ENCODE data around the gene LRRC8A.
"Not testable (repeated sequence)": the region's sequence is repeated elsewhere in the genome, so short reads cannot be mapped to it uniquely, and the experiment has no call there.

LRRC8A gene

GRCh38 chr9:128840524-128840923, 41.4 kb upstream of the LRRC8A start:
- Histone ChIP-seq H3K36me3 (peaks cover 6 to 55% (median 12%) of the 10 kb centered on the region in 3 donors), H3K27me3 (no peaks in the 10 kb centered on the region), H3K9me3 (no peaks in the 10 kb centered on the region), H3K4me3 (no peak overlapping the region), H3K27ac (no peak overlapping the region), H3K4me1 (peaks cover 0 to 6% (median 0%) of the 10 kb centered on the region in 4 donors)
- no peak for TF ChIP-seq CTCF (IDR thresholded peaks at IDR 0.05)
- no peak for DNase-seq
- intact Hi-C loops (cut with DNase I; ENCODE audit: low total_unique reads): no loop called here

GRCh38 chr9:128841694-128842492, 40.0 kb upstream of the LRRC8A start:
- no peak overlapping the region for H3K27ac ChIP-seq
- no peak for DNase-seq
- H3K4me1 ChIP-seq: peaks cover 0 to 9% (median 0%) of the 10 kb centered on the region in 4 donors
- no peak overlapping the region for H3K4me3 ChIP-seq
- H3K9me3 ChIP-seq: no peaks in the 10 kb centered on the region
- no peaks in the 10 kb centered on the region for H3K27me3 ChIP-seq
- TF ChIP-seq CTCF (IDR thresholded peaks at IDR 0.05): no peak
- H3K36me3 ChIP-seq: peaks cover 6 to 43% (median 8%) of the 10 kb centered on the region in 3 donors
- intact Hi-C loops (cut with DNase I; ENCODE audit: low total_unique reads): no loop called here

- H3K27ac ChIP-seq; H3K9me3 ChIP-seq; intact Hi-C loops (cut with DNase I; ENCODE audit: low total_unique reads); H3K4me1 ChIP-seq; H3K4me3 ChIP-seq; H3K27me3 ChIP-seq; DNase-seq: not testable (repeated sequence)
- peaks cover 3 to 33% (median 6%) of the 10 kb centered on the region in 3 donors for H3K36me3 ChIP-seq
These were observed 38.8 kb upstream of the LRRC8A start for GRCh38 chr9:128843171-128843570.

GRCh38 chr9:128845186-128845931, 36.6 kb upstream of the LRRC8A start:
- Histone ChIP-seq H3K4me1 (peaks cover 0 to 9% (median 0%) of the 10 kb centered on the region in 4 donors), H3K4me3 (no peak overlapping the region), H3K27ac (no peak overlapping the region), H3K36me3 (peaks cover 3 to 24% (median 6%) of the 10 kb centered on the region in 3 donors), H3K27me3 (no peaks in the 10 kb centered on the region), H3K9me3 (no peaks in the 10 kb centered on the region)
- DNase-seq: no peak
- no peak for TF ChIP-seq CTCF (IDR thresholded peaks at IDR 0.05)
- intact Hi-C loops (cut with DNase I; ENCODE audit: low total_unique reads): loop anchor here (5.0 kb wide), 1 partner anchor 87 kb away; no protein-coding TSS in a partner anchor

GRCh38 chr9:128846680-128847030, 35.3 kb upstream of the LRRC8A start:
- H3K27me3 ChIP-seq: no peaks in the 10 kb centered on the region
- no peak for TF ChIP-seq CTCF (IDR thresholded peaks at IDR 0.05)
- H3K36me3 ChIP-seq: peaks cover 0 to 24% (median 6%) of the 10 kb centered on the region in 3 donors
- no peak for DNase-seq
- no peaks in the 10 kb centered on the region for H3K9me3 ChIP-seq
- H3K27ac ChIP-seq: no peak overlapping the region
- no peak overlapping the region for H3K4me3 ChIP-seq
- peaks cover 0 to 9% (median 0%) of the 10 kb centered on the region in 4 donors for H3K4me1 ChIP-seq
- intact Hi-C loops (cut with DNase I; ENCODE audit: low total_unique reads): loop anchor here (5.0 kb wide), 1 partner anchor 86 kb away; no protein-coding TSS in a partner anchor

GRCh38 chr9:128847803-128848202, 34.1 kb upstream of the LRRC8A start:
- no peak overlapping the region for H3K27ac ChIP-seq
- H3K36me3 ChIP-seq: peaks cover 0 to 13% (median 0%) of the 10 kb centered on the region in 3 donors
- peaks cover 0 to 9% (median 0%) of the 10 kb centered on the region in 4 donors for H3K4me1 ChIP-seq
- no peaks in the 10 kb centered on the region for H3K27me3 ChIP-seq
- no peak for DNase-seq
- intact Hi-C loops (cut with DNase I; ENCODE audit: low total_unique reads): loop anchor here (5.0 kb wide), 1 partner anchor 84 kb away; no protein-coding TSS in a partner anchor
- H3K9me3 ChIP-seq: no peaks in the 10 kb centered on the region
- TF ChIP-seq CTCF (IDR thresholded peaks at IDR 0.05): no peak
- no peak overlapping the region for H3K4me3 ChIP-seq

GRCh38 chr9:128851024-128851423, 30.9 kb upstream of the LRRC8A start:
- not testable (repeated sequence) for H3K36me3 ChIP-seq, H3K9me3 ChIP-seq, H3K27ac ChIP-seq, H3K4me1 ChIP-seq, H3K27me3 ChIP-seq, DNase-seq, H3K4me3 ChIP-seq
- intact Hi-C loops (cut with DNase I; ENCODE audit: low total_unique reads): loop anchor here (10.0 kb wide), 1 partner anchor 174 kb away; the partner anchor contains the start of gene SH3GLB2
